22Rv1 (cell line): Measurements from ENCODE around the gene OR2V2.

Experiments
- H3K27ac ChIP-seq: fragments of 450-650 bp; 2 replicates; pipeline ENCODE4 v1.5.1; 2017
- CTCF ChIP-seq: fragments of 450-650 bp; IDR thresholded peaks from 2 replicates; pipeline ENCODE4 v1.5.1; 2017; ENCODE audit warnings: mild to moderate bottlenecking
- ZFX ChIP-seq: fragments of 450-650 bp; IDR thresholded peaks from 2 replicates; pipeline ENCODE4 v1.6.1; 2017; ENCODE audit warnings: antibody characterized with exemption, borderline replicate concordance

Gene OR2V2

GRCh38 chr5:181130832-181131496 is 16.4 kb upstream of the OR2V2 start, which contains the start of gene OR2V1:
Gene OR2V1, minus strand, starts transcription at chr5:181131169. Its CDS starts 5,865 bp downstream, at chr5:181125304.
- H3K27ac ChIP-seq: no peak within 1 kb of the TSS
- TF ChIP-seq CTCF (no peak), ZFX (no peak)

DNA sequence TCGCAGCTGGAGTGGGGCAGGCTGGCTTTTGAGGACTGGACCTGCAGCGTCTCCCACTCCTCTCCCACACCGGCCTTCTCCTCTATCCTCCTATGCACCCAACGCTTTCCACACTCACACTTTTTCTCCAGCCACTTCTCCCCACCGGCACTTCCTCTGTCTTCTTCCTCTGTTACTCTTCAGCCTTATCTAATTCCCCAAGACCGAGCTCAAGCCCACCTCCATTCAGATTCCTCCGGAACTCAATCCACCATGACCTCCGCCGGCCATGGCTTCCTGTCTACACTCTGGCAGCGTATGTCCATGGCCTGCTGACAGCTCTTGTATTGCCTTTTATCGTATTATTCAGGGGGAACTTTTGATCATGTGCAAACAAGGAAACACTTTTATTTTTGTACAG is 15.9 kb upstream of the OR2V2 start:
- TF ChIP-seq CTCF (no peak), ZFX (no peak)
- H3K27ac ChIP-seq: no peak overlapping the region

GRCh38 chr5:181133083-181133482 is 14.3 kb upstream of the OR2V2 start:
- no peak overlapping the region for H3K27ac ChIP-seq
- TF ChIP-seq CTCF (no peak), ZFX (no peak)

GRCh38 chr5:181133610-181134231 is 13.7 kb upstream of the OR2V2 start:
- no peak for TF ChIP-seq CTCF
- no peak for TF ChIP-seq ZFX
- no peak overlapping the region for H3K27ac ChIP-seq

DNA sequence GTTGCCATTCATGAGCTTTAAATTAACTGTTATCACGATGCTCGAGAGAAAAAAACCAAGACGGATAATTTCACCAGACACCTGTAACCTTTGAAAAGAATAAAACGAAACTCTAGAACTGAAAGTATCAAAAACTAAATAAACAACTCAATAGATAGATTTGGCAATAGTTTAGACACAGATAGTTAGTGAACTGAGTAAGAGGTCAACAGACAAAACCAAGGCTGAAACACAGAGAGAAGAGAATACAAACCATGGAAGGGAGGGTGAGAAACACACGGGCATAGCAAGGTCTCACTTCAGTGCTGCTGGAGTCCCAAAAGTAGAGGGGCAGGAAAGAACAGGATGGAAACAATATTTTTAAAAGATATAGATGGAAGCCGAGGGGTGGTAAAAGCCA is 13.1 kb upstream of the OR2V2 start:
- TF ChIP-seq ZFX: no peak
- no peak for TF ChIP-seq CTCF
- H3K27ac ChIP-seq: no peak overlapping the region

DNA sequence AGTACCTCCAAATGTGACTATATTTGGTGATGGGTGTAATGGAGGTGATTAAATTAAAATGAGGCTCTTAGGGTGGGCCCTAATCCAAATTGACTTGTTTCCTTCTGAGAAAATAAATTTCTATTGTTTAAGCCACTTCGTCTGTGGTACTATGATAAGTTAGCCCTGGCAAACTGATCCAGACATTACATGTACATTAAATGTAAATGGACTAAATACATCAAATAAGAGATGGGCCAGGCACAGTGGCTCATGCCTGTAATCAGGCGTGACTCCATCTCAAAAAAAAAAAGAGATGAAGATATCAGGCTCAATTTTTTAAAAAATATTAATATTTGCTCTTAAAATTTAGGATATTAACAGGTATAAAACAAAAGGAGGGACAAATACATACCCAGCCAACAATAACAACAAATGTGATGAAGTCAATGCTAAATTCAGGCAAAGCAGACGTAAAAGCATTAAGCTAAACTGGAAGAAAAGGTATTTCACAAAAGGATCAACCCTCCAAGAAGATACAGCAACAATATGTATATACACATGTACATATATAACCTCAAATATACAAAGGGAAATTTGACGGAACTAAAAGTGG is 10.9 kb upstream of the OR2V2 start:
- H3K27ac ChIP-seq: no peak overlapping the region
- TF ChIP-seq ZFX: no peak
- TF ChIP-seq CTCF: no peak

GRCh38 chr5:181138258-181138657 is 9.1 kb upstream of the OR2V2 start:
- no peak for TF ChIP-seq ZFX
- TF ChIP-seq CTCF: 0 out of 2 replicates have a peak, but pooled peaks have one; percentile 8
- no peak overlapping the region for H3K27ac ChIP-seq
